HCT116 (cell line): ENCODE measurements around the gene PTPN4. TPM values are rescaled to one million over a fixed set of nuclear protein-coding genes. Genes with fewer than 3 reads are reported as not detected.

Experiments
- ATAC-seq: fragments of 200-7000 bp; cut with Tn5 transposase; 2 replicates; pipeline ENCODE4 v1.9.1; 2020; ENCODE audit warnings: mild to moderate bottlenecking, moderate library complexity
- BruUV-seq: library from RNA; stranded (reverse); fragments of 400-500 nt; replicated peaks from 2 replicates; lab custom pipeline; 2021; lab: Mats Ljungman, UMichigan
- CTCF ChIA-PET: fragments of 300-600 bp; sonication (Branson Sonifier 250); formaldehyde crosslinking; loops from one replicate; lab custom pipeline; 2021; ENCODE audit warnings: antibody characterized with exemption; lab: Charles Lee
- POLR2A ChIA-PET: fragments of 300-600, 350-600 bp; sonication (Branson Sonifier 250); formaldehyde crosslinking; loops from one replicate; lab custom pipeline; 2021; ENCODE audit warnings: antibody characterized with exemption; lab: Charles Lee
- RAD21 ChIA-PET, 2 experiments: fragments of 300-600 bp; sonication (Branson Sonifier 250); formaldehyde crosslinking; loops; one replicate each; lab custom pipeline; 2023; ENCODE audit warnings: low total read pairs in 2 of 2; ENCODE audit not compliant: uncharacterized antibody in 2 of 2, unreplicated experiment in 2 of 2, low non-redundant PET in 1 of 2; lab: Charles Lee
- DNase-seq: peaks from one replicate; pipeline ENCODE4 v3.0.0-alpha.2; 2010; ENCODE audit warnings: low read depth, low spot score
- H2AFZ ChIP-seq: fragments of 200-600 bp; shearing (Covaris generic), sonication (generic); 2 replicates; pipeline ENCODE4 v1.6.1; 2017; ENCODE audit warnings: low read depth, mixed run types, mixed read lengths, antibody characterized with exemption, low read length; ENCODE audit not compliant: poor library complexity, severe bottlenecking
- H3K27ac ChIP-seq: 2 replicates; pipeline ENCODE4 v1.5.1; 2012; ENCODE audit warnings: low read depth, low read length
- H3K27me3 ChIP-seq: fragments of 200-600 bp; sonication (generic); 2 replicates; pipeline ENCODE4 v1.6.1; 2016; ENCODE audit warnings: mixed run types, low read length, mixed read lengths; ENCODE audit not compliant: insufficient read depth
- H3K36me3 ChIP-seq, 2 experiments: fragments of 200-500 bp in 1 of 2; fragments of 200-600 bp in 1 of 2; sonication (Bioruptor generic) in 1 of 2; sonication (generic) in 1 of 2; 2 replicates each; pipeline versions ENCODE4 v1.5.1 to v1.6.1; 2014 to 2016; ENCODE audit warnings: low read length in 2 of 2, inconsistent platforms in 1 of 2, mixed read lengths in 1 of 2, mixed run types in 1 of 2; ENCODE audit not compliant: insufficient read depth in 2 of 2, control insufficient read depth in 1 of 2
- H3K4me1 ChIP-seq, 2 experiments: fragments of 200-600 bp in 1 of 2; sonication (generic) in 1 of 2; 2 replicates each; pipeline versions ENCODE4 v1.5.1 to v1.6.1; 2012 to 2017; ENCODE audit warnings: low read length in 2 of 2, inconsistent platforms in 1 of 2, mild to moderate bottlenecking in 1 of 2, mixed read lengths in 1 of 2, mixed run types in 1 of 2, moderate library complexity in 1 of 2; ENCODE audit not compliant: insufficient read depth in 2 of 2, control insufficient read depth in 1 of 2
- H3K4me2 ChIP-seq: fragments of 200-600 bp; sonication (generic); 2 replicates; pipeline ENCODE4 v1.6.1; 2017; ENCODE audit warnings: mixed run types, low read length, mixed read lengths
- H3K4me3 ChIP-seq, 2 experiments: fragments of 200-600 bp in 1 of 2; sonication (generic) in 1 of 2; replicated peaks in 1 of 2; 2 replicates each; pipeline ENCODE4 v1.5.1; 2011 to 2016; ENCODE audit warnings: low read length in 2 of 2, control low read depth in 1 of 2, low read depth in 1 of 2, mild to moderate bottlenecking in 1 of 2, mixed read lengths in 1 of 2, mixed run types in 1 of 2
- H3K79me2 ChIP-seq: fragments of 200-600 bp; sonication (generic); 2 replicates; pipeline ENCODE4 v1.6.1; 2017; ENCODE audit warnings: mild to moderate bottlenecking, mixed run types, low read length, moderate library complexity, mixed read lengths; ENCODE audit not compliant: insufficient read depth
- H3K9ac ChIP-seq: fragments of 200-600 bp; sonication (generic); 2 replicates; pipeline ENCODE4 v1.6.1; 2016; ENCODE audit warnings: low read length, mixed read lengths
- H3K9me2 ChIP-seq: fragments of 200-600 bp; sonication (generic), shearing (Covaris generic); 2 replicates; pipeline ENCODE4 v1.6.1; 2017; ENCODE audit warnings: mixed run types, mild to moderate bottlenecking, moderate library complexity; ENCODE audit not compliant: insufficient read depth
- H3K9me3 ChIP-seq, 2 experiments: fragments of 200-500 bp in 1 of 2; fragments of 200-600 bp in 1 of 2; sonication (Bioruptor generic) in 1 of 2; sonication (generic) in 1 of 2; 2 replicates each; pipeline ENCODE4 v1.6.1; 2014 to 2017; ENCODE audit warnings: low read length in 2 of 2, mixed read lengths in 2 of 2, inconsistent platforms in 1 of 2, low read depth in 1 of 2, mild to moderate bottlenecking in 1 of 2, mixed run types in 1 of 2, moderate library complexity in 1 of 2; ENCODE audit not compliant: control insufficient read depth in 1 of 2, insufficient read depth in 1 of 2
- H4K20me1 ChIP-seq: fragments of 200-600 bp; sonication (generic), shearing (Covaris generic); 2 replicates; pipeline ENCODE4 v1.6.1; 2017; ENCODE audit warnings: mixed run types, mild to moderate bottlenecking, moderate library complexity; ENCODE audit not compliant: insufficient read depth
- ATF3 ChIP-seq: IDR thresholded peaks from 2 replicates; pipeline ENCODE4 v1.6.1; 2012
- EGR1 ChIP-seq: IDR thresholded peaks from 2 replicates; pipeline ENCODE4 v1.6.1; 2012; ENCODE audit warnings: low read depth
- ELF1 ChIP-seq: IDR thresholded peaks from 2 replicates; pipeline ENCODE4 v1.6.1; 2012; ENCODE audit warnings: low read depth, borderline replicate concordance
- EZH2 ChIP-seq: fragments of 200-600 bp; sonication (generic); IDR thresholded peaks from 2 replicates; pipeline ENCODE4 v1.6.1; 2017; ENCODE audit warnings: antibody characterized with exemption, mixed run types
- FOSL1 ChIP-seq: IDR thresholded peaks from 2 replicates; pipeline ENCODE4 v1.6.1; 2012; ENCODE audit warnings: low read depth
- JUND ChIP-seq: IDR thresholded peaks from 2 replicates; pipeline ENCODE4 v1.6.1; 2012
- MAX ChIP-seq: IDR thresholded peaks from 2 replicates; pipeline ENCODE4 v1.6.1; 2012
- RAD21 ChIP-seq: IDR thresholded peaks from 2 replicates; pipeline ENCODE4 v1.6.1; 2012; ENCODE audit warnings: low read depth, mild to moderate bottlenecking
- REST ChIP-seq: IDR thresholded peaks from 2 replicates; pipeline ENCODE4 v1.6.1; 2012; ENCODE audit warnings: low read depth
- SIN3A ChIP-seq: IDR thresholded peaks from 2 replicates; pipeline ENCODE4 v1.6.1; 2012; ENCODE audit warnings: low read depth
- SP1 ChIP-seq: IDR thresholded peaks from 2 replicates; pipeline ENCODE4 v1.6.1; 2012; ENCODE audit warnings: low read depth
- SRF ChIP-seq: IDR thresholded peaks from 2 replicates; pipeline ENCODE4 v1.6.1; 2012; ENCODE audit warnings: low read depth
- YY1 ChIP-seq: IDR thresholded peaks from 2 replicates; pipeline ENCODE4 v1.6.1; 2011; ENCODE audit warnings: low read length, low read depth, moderate library complexity, mild to moderate bottlenecking; ENCODE audit not compliant: insufficient replicate concordance; ENCODE audit errors: extremely low read depth
- ZFX ChIP-seq: fragments of 450-650 bp; IDR thresholded peaks from 2 replicates; pipeline ENCODE4 v1.6.1; 2017
- intact Hi-C: fragments of 100-400 bp; cut with micrococcal nuclease; formaldehyde crosslinking; loops from 2 replicates; pipeline ENCODE4 v1.10.0; 2022
- total RNA-seq: library from RNA; stranded (reverse); gene quantifications from one replicate; pipeline ENCODE4 v1.2.1, GENCODE V29; 2021; ENCODE audit not compliant: unreplicated experiment
- TF ChIP-seq, protein P1 (sequence below): IDR thresholded peaks from 2 replicates; pipeline ENCODE4 v1.6.1; 2011; ENCODE audit warnings: mild to moderate bottlenecking, low read length, moderate library complexity; ENCODE audit not compliant: insufficient replicate concordance; ENCODE audit errors: extremely low read depth

Gene PTPN4
- total RNA-seq, 1 experiment from 2014 or later = 38.4 TPM

DNA sequence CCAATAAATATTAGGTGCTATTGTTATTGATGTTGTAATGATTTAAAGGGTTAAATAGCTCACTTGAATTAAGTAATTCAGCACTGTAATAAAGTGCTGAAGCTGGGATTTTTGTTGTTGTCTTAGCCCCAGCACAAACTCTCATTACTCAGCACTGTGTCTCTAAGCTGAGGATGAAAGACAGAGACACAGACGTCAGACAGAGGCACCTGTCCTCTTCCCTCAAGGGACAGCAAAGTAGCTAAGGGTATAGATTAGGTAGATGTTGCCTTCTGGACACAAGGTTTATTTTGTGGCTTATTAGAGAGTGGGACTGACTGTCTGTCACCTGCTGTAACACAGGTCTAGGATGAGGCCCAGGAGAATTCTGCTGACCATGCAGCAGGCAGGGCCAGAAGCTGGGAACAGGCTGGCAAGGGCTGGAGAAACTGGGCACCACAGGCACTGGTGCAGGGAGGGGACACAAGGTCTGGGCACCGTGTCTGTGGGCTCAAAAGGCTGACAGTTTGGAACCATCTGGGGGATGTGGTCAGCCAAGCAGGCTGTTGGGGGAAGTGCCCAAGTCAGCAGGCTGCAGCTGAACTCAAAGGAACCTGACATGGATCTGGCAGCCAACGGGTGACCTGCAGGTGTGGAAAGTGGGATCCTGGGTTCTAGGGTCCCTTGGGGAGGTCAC, 20.0 kb upstream of the PTPN4 start:
- Histone ChIP-seq H3K4me2 (no peak overlapping the region), H3K27ac (no peak overlapping the region), H3K4me1 (peaks cover 8 to 12% of the 10 kb centered on the region in 2 experiments), H3K9me3 (no peaks in the 10 kb centered on the region), H2AFZ (no peak overlapping the region), H3K4me3 (no peak overlapping the region), H3K9ac (no peak overlapping the region), H3K9me2 (no peaks in the 10 kb centered on the region), H3K27me3 (no peaks in the 10 kb centered on the region; the same call in 1 of the 2 replicates), H3K36me3 (no peaks in the 10 kb centered on the region), H4K20me1 (no peaks in the 10 kb centered on the region), H3K79me2 (no peaks in the 10 kb centered on the region)
- ATAC-seq (no peak), DNase-seq (no peak)
- ChIA-PET RAD21 (no interaction called here), CTCF (no interaction called here), POLR2A (interaction anchor here (0.6 kb wide), 1 partner anchor 387 kb away, joined by 3 read pairs; no protein-coding TSS in a partner anchor)
- no TSS peak for BruUV-seq
- intact Hi-C loops = no loop called here
- TF ChIP-seq YY1 (no peak), REST (no peak), SIN3A (no peak), SRF (no peak), MAX (no peak), FOSL1 (no peak), RAD21 (no peak), ATF3 (no peak), JUND (no peak), EZH2 (no peak), ZFX (no peak), ELF1 (no peak), EGR1 (no peak), SP1 (no peak)
- TF ChIP-seq, protein P1, sequence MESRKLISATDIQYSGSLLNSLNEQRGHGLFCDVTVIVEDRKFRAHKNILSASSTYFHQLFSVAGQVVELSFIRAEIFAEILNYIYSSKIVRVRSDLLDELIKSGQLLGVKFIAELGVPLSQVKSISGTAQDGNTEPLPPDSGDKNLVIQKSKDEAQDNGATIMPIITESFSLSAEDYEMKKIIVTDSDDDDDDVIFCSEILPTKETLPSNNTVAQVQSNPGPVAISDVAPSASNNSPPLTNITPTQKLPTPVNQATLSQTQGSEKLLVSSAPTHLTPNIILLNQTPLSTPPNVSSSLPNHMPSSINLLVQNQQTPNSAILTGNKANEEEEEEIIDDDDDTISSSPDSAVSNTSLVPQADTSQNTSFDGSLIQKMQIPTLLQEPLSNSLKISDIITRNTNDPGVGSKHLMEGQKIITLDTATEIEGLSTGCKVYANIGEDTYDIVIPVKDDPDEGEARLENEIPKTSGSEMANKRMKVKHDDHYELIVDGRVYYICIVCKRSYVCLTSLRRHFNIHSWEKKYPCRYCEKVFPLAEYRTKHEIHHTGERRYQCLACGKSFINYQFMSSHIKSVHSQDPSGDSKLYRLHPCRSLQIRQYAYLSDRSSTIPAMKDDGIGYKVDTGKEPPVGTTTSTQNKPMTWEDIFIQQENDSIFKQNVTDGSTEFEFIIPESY = no peak
